CD1c-positive myeloid dendritic cell (primary cell): ENCODE data around the gene UCN2.

Experiments used
- DNase-seq: peaks from one replicate; pipeline ENCODE4 v3.0.0-alpha.2; 2016; ENCODE audit errors: extremely low spot score

Gene UCN2

GRCh38 chr3:48591436-48591835 lies 27.9 kb upstream of the UCN2 start:
- no peak for DNase-seq

DNA sequence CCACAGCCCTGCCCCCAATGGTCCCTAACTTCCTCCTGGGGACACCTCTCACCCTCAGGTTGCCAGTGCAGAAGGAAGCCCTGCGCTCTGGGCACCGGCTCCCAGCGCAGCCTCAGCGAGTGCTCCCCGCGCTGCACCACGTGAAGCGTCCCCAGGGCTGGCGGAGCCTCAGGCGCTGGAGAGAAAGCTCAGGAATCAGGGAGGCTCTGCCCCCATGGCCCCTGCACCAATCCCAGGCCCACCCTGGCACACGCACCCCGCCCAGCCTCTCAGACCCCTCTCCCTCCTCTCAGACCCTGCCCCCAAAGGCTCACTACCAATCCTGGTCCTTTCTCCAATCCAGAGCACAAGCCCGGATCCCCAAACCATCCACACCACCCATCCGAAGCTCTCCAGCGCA lies 24.6 kb upstream of the UCN2 start:
- no peak for DNase-seq

DNA sequence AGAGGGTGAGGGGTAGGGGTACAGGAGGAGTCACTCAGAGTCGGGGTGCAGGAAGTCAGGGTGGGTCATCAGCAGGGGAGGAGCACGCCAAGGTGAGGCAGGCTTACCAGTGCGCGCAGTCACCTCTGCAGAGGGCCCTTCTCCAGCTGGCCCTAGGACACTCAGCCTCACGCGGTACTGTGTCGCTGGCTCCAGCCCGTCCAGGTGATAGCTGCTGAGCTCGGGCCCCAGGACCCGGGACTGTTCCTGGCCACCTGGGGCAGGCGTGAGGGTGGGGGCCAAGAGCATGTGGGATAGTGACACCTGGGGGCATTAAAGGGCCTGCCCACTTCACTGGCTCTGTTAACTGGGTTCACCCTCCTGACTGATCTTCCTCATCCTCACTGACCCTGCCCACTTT lies 24.1 kb upstream of the UCN2 start:
- DNase-seq = no peak

DNA sequence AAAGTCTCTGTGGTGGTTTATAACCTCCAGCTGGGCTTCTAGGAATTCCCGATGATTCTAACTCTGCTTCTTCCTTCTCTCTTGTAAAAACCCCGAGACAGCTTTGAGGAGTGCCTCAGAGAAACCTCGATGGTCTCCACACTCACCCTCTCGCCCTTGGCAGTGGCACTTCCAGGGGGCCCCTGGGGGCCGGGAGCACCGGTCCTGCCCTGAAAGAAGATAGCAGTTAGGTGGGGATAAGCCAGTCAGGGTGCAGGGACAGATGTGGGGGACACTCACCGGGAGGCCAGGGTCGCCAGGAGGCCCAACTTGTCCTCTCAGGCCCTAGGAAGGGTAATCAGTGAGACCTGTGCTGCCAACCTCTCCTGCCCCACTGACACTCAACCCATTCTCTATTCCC lies 21.8 kb upstream of the UCN2 start:
- no peak for DNase-seq

GRCh38 chr3:48584836-48585235 lies 21.3 kb upstream of the UCN2 start:
- no peak for DNase-seq

DNA sequence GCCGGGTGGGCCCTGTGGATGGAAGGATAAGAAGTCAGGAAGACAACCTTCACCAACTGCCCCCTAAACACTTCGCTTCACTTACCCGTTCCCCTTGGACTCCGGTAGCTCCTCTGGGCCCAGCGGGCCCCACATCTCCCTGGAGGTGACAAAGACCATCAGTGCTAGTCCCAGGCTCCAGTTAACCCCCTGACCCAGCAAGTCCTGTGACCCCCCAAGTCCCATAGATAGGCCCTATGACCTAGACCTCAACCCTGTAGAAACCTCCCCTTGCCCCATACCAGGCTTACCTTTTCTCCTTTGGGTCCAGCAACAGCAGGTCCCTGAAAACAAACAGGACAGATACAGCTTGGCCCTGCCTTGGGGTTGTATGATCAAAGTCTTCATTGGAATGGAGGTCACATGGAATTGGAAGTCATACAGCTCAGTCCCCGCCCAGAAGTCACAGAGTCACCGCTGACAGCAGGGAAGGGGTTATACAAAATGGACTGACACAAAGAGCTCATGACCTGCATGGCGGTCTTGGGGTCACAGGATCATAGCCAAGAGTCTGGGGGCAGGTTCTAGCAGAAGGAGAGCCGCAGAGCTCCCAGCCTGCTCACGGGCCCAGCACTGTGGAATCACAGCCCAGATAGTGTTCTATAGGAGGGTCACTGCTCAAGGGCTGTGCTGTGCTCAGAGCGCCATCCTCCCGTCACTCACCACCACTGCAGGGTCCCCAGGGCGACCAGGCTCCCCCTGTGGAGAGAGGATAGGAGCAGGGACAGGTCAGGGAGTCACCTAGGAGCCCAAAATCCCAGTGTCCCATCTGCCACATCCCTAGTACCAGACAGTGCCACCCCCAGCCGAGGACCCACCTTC lies 18.3 kb upstream of the UCN2 start:
- no peak for DNase-seq

GRCh38 chr3:48576647-48577046 lies 13.1 kb upstream of the UCN2 start:
- no peak for DNase-seq

- DNase-seq = no peak
These were observed 11.8 kb upstream of the UCN2 start for GRCh38 chr3:48575366-48575765.

DNA sequence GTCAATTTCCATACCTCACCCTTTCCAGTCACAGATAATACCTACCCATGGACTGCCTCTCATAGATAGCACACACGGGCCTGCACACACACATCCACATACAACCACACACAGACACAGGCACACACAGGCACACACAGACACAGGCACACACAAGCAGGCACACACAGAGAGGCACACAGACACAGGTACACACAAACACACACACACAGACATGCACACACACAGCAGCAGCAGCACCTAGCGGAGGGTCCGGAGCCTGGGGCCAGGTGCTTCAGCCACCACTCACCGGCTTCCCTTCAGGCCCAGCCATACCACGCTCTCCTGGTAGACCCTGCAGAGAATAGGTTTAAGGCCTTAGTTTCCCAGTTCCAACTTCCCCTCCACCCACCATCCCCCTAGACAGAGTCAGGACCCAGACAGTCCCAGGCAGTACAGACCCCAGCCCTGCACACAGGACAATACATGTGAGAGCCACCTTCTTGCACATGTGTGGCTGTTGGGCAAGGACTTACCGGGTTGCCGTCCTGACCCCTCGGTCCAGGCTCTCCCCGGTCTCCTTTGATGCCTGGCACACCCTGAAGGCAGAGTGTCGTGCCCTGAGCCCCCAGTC lies 10.5 kb upstream of the UCN2 start:
- DNase-seq = no peak

GRCh38 chr3:48572517-48572916 lies 8.9 kb upstream of the UCN2 start:
- DNase-seq = no peak

- no peak for DNase-seq
These were observed 8.4 kb upstream of the UCN2 start for GRCh38 chr3:48571938-48572337.

DNA sequence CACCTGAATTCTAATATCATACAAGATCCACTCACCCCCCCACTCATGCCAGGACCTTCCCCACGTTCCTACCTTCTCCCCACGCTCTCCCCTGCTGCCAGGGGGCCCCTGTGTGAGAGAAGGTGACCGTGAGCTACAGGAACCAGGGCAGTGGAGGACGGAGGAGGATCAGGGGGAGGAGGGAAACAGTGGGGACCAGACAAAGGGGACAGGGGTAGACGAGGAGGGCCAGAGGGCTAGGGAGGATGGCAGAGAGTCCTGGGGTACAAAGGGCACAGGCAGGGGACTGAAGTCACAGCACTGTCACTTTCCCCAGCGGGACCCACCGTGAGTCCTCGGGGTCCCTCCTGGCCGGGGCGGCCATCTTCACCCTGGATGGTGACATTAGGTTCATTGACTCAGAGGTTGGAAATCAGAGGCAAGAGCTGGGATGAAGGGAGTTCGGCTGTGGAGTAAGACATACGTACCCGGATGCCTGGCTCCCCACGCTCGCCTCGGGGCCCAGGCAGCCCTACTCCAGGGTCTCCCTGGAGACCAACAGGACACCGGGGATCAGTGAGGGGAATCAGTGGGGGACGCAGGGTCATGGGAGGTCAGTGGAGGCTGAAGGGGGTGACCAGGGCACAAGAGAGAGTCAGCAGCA lies 6.3 kb upstream of the UCN2 start:
- DNase-seq = no peak

DNA sequence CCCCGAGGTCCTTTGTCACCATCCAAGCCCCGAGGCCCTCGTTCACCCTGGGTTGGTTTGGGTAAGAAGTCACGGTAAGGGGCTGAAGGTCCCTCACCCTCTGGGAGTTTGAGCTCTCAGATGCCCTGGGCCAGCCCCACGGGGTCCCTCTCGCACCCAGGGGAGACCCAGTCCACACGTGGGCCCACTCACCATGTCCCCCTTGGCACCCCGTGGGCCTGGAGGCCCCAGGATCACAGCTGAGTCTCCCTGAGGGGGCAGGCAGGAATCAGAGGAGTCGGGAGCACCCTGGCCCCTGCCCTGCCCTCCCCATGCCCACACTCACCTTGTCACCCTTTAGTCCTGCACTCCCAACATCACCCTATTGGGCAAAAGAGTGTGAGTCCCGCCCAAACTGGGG lies 5.8 kb upstream of the UCN2 start:
- no peak for DNase-seq

DNA sequence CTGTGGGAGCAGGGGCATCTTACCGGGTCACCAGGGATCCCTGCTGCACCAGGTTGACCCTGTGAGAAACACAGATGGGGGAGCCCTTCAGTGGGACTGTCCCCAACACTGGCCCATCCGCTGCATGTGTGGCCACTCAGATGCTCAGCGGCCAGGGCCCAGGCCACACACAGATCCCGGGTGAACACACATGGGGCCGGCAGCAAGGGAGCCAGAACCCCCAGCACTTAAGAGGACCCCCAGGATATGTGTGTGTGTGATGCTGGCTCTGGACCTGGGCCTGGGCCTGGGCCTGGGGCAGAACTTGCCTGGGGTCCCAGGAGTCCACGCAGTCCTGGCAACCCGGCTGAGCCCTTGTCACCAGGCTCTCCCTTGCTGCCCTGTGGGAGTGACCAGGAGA lies 4.9 kb upstream of the UCN2 start:
- DNase-seq = no peak

GRCh38 chr3:48567500-48567899 lies 3.9 kb upstream of the UCN2 start:
- DNase-seq = no peak

DNA sequence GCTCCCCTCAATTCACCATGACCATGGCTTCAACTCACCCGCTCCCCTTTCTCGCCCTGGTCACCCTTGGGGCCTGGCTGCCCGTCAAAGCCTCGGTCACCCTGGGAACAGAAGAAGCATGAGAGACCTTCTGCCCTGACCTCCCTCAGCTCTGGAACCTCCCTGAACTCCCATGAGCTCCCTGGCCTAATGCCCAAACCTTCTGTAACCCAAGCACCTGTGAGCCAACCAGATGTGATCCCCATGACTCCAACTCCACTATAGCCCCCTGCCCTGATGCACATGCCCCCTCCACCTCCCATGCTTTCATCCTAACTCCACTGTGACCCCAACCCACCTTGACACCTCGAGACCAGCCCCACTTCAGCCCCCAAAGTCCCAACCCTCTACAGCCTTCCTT lies 3.5 kb upstream of the UCN2 start:
- DNase-seq = no peak

- no peak for DNase-seq
These were observed 2.8 kb upstream of the UCN2 start for GRCh38 chr3:48566401-48566760.

- DNase-seq = peak; percentile 52
These were observed 2.2 kb upstream of the UCN2 start for GRCh38 chr3:48565591-48566400.

- no peak for DNase-seq
These were observed 1.6 kb upstream of the UCN2 start for GRCh38 chr3:48565186-48565585.

- no peak for DNase-seq
These were observed 1.1 kb upstream of the UCN2 start for GRCh38 chr3:48564667-48565066.

- DNase-seq = peak; percentile 90
These were observed 441 bp upstream of the UCN2 start for GRCh38 chr3:48564022-48564421.

GRCh38 chr3:48562367-48563095 lies 1.1 kb downstream of the UCN2 start:
- no peak for DNase-seq
